Brain microvascular endothelial cell (primary cell): ENCODE data around the gene APOBEC4.
"Not testable (repeated sequence)": the region's sequence is repeated elsewhere in the genome, so short reads cannot be mapped to it uniquely, and the experiment has no call there.

ENCODE experiments used
- DNase-seq: peaks from one replicate; pipeline ENCODE4 v3.0.0-alpha.2; 2020
- H3K27ac ChIP-seq: fragments of 250-450 bp; sonication (Bioruptor Pico); 2 replicates; pipeline ENCODE4 v1.5.1; 2020; ENCODE audit warnings: mild to moderate bottlenecking, moderate library complexity
- H3K27me3 ChIP-seq: fragments of 250-450 bp; sonication (Bioruptor Pico); replicated peaks from 2 replicates; pipeline ENCODE4 v1.5.1; 2020; ENCODE audit warnings: mild to moderate bottlenecking
- H3K36me3 ChIP-seq: fragments of 250-450 bp; sonication (Bioruptor Pico); replicated peaks from 2 replicates; pipeline ENCODE4 v1.5.1; 2020; ENCODE audit warnings: mild to moderate bottlenecking
- H3K4me3 ChIP-seq: 2 replicates; pipeline ENCODE4 v1.5.1; 2011; ENCODE audit warnings: low read depth, mild to moderate bottlenecking, control low read depth, low read length, moderate library complexity
- in situ Hi-C: cut with HindIII; loops from 2 replicates; pipeline ENCODE4 v1.10.0; 2017; ENCODE audit warnings: low sequenced_read_pairs, low pct_ligation_motif_present
- TF ChIP-seq, protein P1 (sequence below): IDR thresholded peaks from 2 replicates; pipeline ENCODE4 v1.5.1; 2011; ENCODE audit warnings: low read depth, mild to moderate bottlenecking, moderate library complexity, low read length, control low read depth, inconsistent platforms; ENCODE audit errors: missing control alignments

The APOBEC4 gene

DNA sequence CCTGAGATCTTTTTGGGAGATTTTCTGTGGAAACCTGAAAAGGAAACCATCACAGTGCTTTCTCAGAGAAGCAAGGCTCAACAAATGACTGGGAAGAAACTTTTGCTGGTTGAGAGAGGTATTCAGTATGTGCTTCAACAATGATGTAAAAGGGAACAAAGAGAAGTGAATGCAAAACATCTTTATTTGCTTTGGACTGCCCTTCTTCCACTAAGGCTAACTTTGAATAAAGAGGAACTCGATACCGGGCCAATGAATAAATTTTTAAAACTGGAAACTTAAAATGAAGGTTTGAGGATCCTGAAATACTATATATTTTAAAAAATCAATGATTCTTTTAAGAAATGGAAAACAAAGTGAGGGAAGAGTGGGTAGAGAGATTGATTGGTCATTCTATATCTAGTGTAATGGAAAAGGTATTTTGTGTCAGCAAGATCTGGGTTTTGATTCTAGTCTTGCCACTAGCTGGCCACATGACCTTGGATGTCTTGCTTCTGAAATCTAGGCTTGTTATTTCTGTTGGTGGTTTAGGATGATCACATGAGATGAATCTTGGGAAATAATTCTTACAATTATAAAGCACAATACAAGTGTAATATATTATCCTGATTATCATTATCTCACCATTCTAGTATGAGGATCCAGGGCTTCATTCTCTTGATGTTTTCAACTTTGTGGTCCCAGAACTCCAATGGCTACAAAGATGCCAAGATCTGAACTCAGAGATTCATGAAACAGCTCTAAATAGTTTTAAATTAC is 34.6 kb upstream of the APOBEC4 start:
- in situ Hi-C loops: no loop called here
- Histone ChIP-seq H3K27me3 (no peaks in the 10 kb centered on the region), H3K36me3 (no peaks in the 10 kb centered on the region), H3K27ac (no peak overlapping the region), H3K4me3 (no peak overlapping the region)
- TF ChIP-seq, protein P1, sequence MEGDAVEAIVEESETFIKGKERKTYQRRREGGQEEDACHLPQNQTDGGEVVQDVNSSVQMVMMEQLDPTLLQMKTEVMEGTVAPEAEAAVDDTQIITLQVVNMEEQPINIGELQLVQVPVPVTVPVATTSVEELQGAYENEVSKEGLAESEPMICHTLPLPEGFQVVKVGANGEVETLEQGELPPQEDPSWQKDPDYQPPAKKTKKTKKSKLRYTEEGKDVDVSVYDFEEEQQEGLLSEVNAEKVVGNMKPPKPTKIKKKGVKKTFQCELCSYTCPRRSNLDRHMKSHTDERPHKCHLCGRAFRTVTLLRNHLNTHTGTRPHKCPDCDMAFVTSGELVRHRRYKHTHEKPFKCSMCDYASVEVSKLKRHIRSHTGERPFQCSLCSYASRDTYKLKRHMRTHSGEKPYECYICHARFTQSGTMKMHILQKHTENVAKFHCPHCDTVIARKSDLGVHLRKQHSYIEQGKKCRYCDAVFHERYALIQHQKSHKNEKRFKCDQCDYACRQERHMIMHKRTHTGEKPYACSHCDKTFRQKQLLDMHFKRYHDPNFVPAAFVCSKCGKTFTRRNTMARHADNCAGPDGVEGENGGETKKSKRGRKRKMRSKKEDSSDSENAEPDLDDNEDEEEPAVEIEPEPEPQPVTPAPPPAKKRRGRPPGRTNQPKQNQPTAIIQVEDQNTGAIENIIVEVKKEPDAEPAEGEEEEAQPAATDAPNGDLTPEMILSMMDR: no peak
- no peak for DNase-seq

GRCh38 chr1:183686229-183686628 is 33.1 kb upstream of the APOBEC4 start:
- Histone ChIP-seq H3K36me3 (no peaks in the 10 kb centered on the region), H3K27ac (no peak overlapping the region), H3K27me3 (no peaks in the 10 kb centered on the region), H3K4me3 (no peak overlapping the region)
- in situ Hi-C loops: no loop called here
- TF ChIP-seq, protein P1: no peak
- no peak for DNase-seq

GRCh38 chr1:183685112-183685713 is 32.1 kb upstream of the APOBEC4 start:
- in situ Hi-C loops: no loop called here
- peak; percentile 56 for DNase-seq
- Histone ChIP-seq H3K4me3 (no peak overlapping the region), H3K27ac (no peak overlapping the region), H3K36me3 (no peaks in the 10 kb centered on the region), H3K27me3 (no peaks in the 10 kb centered on the region)
- TF ChIP-seq, protein P1: peak; percentile 69

GRCh38 chr1:183679363-183679762 is 26.2 kb upstream of the APOBEC4 start:
- DNase-seq, H3K4me3 ChIP-seq, H3K36me3 ChIP-seq, in situ Hi-C loops, H3K27me3 ChIP-seq, H3K27ac ChIP-seq: not testable (repeated sequence)

GRCh38 chr1:183678819-183679218 is 25.7 kb upstream of the APOBEC4 start:
- no peaks in the 10 kb centered on the region for H3K36me3 ChIP-seq
- TF ChIP-seq, protein P1: no peak
- DNase-seq: no peak
- no peaks in the 10 kb centered on the region for H3K27me3 ChIP-seq
- in situ Hi-C loops: no loop called here
- no peak overlapping the region for H3K27ac ChIP-seq
- H3K4me3 ChIP-seq: no peak overlapping the region

- TF ChIP-seq, protein P1: no peak
- Histone ChIP-seq H3K4me3 (no peak overlapping the region), H3K27ac (no peak overlapping the region), H3K36me3 (no peaks in the 10 kb centered on the region), H3K27me3 (no peaks in the 10 kb centered on the region)
- DNase-seq: peak; percentile 8
- in situ Hi-C loops: no loop called here
These were observed 23.6 kb upstream of the APOBEC4 start for GRCh38 chr1:183676586-183677189.
